Neural progenitor cell (in vitro differentiated cells): ENCODE data around the gene WWOX. TPM values are rescaled to one million over a fixed set of nuclear protein-coding genes. Genes with fewer than 3 reads are reported as not detected.

Source experiments
- DNase-seq: peaks from one replicate; pipeline ENCODE4 v3.0.0-alpha.2; 2016; ENCODE audit warnings: low spot score
- H2AFZ ChIP-seq: fragments of 200-600 bp; sonication (generic); replicated peaks from 2 replicates; pipeline ENCODE4 v1.6.1; 2016; ENCODE audit warnings: antibody characterized with exemption
- H3F3A ChIP-seq: fragments of 200-600 bp; sonication (generic); 2 replicates; pipeline ENCODE4 v1.6.1; 2016; ENCODE audit warnings: antibody characterized with exemption, low read depth
- H3K27ac ChIP-seq: fragments of 200-600 bp; sonication (generic); 2 replicates; pipeline ENCODE4 v1.5.1; 2016; ENCODE audit warnings: mild to moderate bottlenecking
- H3K27me3 ChIP-seq: fragments of 200-600 bp; sonication (generic); 2 replicates; pipeline ENCODE4 v1.6.1; 2016; ENCODE audit warnings: mild to moderate bottlenecking, moderate library complexity
- H3K36me3 ChIP-seq: fragments of 200-600 bp; sonication (generic); 2 replicates; pipeline ENCODE4 v1.5.1; 2016
- H3K4me1 ChIP-seq: fragments of 200-600 bp; sonication (generic); 2 replicates; pipeline ENCODE4 v1.6.1; 2016; ENCODE audit warnings: mixed run types
- H3K4me2 ChIP-seq: fragments of 200-600 bp; sonication (generic); 2 replicates; pipeline ENCODE4 v1.6.1; 2016
- H3K4me3 ChIP-seq: fragments of 200-600 bp; sonication (generic); 2 replicates; pipeline ENCODE4 v1.5.1; 2016
- H3K79me2 ChIP-seq: fragments of 200-600 bp; sonication (generic); 2 replicates; pipeline ENCODE4 v1.6.1; 2016; ENCODE audit warnings: low read depth
- H3K9ac ChIP-seq: fragments of 200-600 bp; sonication (generic); 2 replicates; pipeline ENCODE4 v1.6.1; 2016
- H3K9me3 ChIP-seq: fragments of 200-600 bp; sonication (generic); 2 replicates; pipeline ENCODE4 v1.5.1; 2016; ENCODE audit warnings: low read depth
- H4K20me1 ChIP-seq: fragments of 200-600 bp; sonication (generic); 2 replicates; pipeline ENCODE4 v1.6.1; 2016; ENCODE audit warnings: low read depth
- H3K27ac Mint-ChIP-seq: 3 replicates; pipeline ENCODE4 v1.8.0; 2021; ENCODE audit warnings: mixed read lengths
- H3K27me3 Mint-ChIP-seq: 2 replicates; pipeline ENCODE4 v1.8.0; 2022; ENCODE audit warnings: low read depth, mild to moderate bottlenecking, inconsistent platforms, moderate library complexity, mixed read lengths; ENCODE audit not compliant: insufficient read depth
- H3K36me3 Mint-ChIP-seq: 3 replicates; pipeline ENCODE4 v1.8.0; 2021; ENCODE audit warnings: mixed read lengths
- H3K4me1 Mint-ChIP-seq: 3 replicates; pipeline ENCODE4 v1.8.0; 2021; ENCODE audit warnings: mixed read lengths
- H3K4me3 Mint-ChIP-seq: 3 replicates; pipeline ENCODE4 v1.8.0; 2021; ENCODE audit warnings: mild to moderate bottlenecking, moderate library complexity, mixed read lengths
- H3K9me3 Mint-ChIP-seq: 3 replicates; pipeline ENCODE4 v1.8.0; 2020; ENCODE audit warnings: mixed read lengths
- CTCF ChIP-seq: fragments of 200-600 bp; sonication (generic); IDR thresholded peaks from 2 replicates; pipeline ENCODE4 v1.5.1; 2017; ENCODE audit warnings: antibody characterized with exemption, mild to moderate bottlenecking
- EZH2 ChIP-seq: fragments of 200-600 bp; sonication (generic); IDR thresholded peaks from 2 replicates; pipeline ENCODE4 v1.6.1; 2017; ENCODE audit warnings: antibody characterized with exemption, mild to moderate bottlenecking, moderate library complexity
- EZH2phosphoT487 ChIP-seq: fragments of 200-600 bp; sonication (generic); IDR thresholded peaks from 2 replicates; pipeline ENCODE4 v1.6.1; 2017; ENCODE audit warnings: antibody characterized with exemption
- total RNA-seq: library from RNA; depleted of rRNA; stranded (reverse); fragments of >200 nt; gene quantifications from 2 replicates; pipeline ENCODE4 v1.2.3, GENCODE V29; 2015; ENCODE audit warnings: low replicate concordance

Gene WWOX
- total RNA-seq, 1 donor from 2014 or later: 63.7 TPM

GRCh38 chr16:79191933-79192332, 1092.5 kb downstream of the WWOX start:
- Mint-ChIP-seq H3K4me1 (peaks cover 5% of the 10 kb centered on the region), H3K4me3 (no peak overlapping the region), H3K9me3 (peaks cover 6% of the 10 kb centered on the region), H3K27me3 (peaks cover 6% of the 10 kb centered on the region), H3K36me3 (no peaks in the 10 kb centered on the region), H3K27ac (no peak overlapping the region)
- H3K36me3 ChIP-seq: no peaks in the 10 kb centered on the region
- H4K20me1 ChIP-seq: no peaks in the 10 kb centered on the region
- H3K79me2 ChIP-seq: no peaks in the 10 kb centered on the region
- no peak overlapping the region for H3K4me2 ChIP-seq
- TF ChIP-seq EZH2: no peak
- TF ChIP-seq EZH2phosphoT487: no peak
- TF ChIP-seq CTCF: no peak
- H3K4me1 ChIP-seq: no peaks in the 10 kb centered on the region
- H2AFZ ChIP-seq: no peak overlapping the region
- no peaks in the 10 kb centered on the region for H3F3A ChIP-seq
- H3K9ac ChIP-seq: no peak overlapping the region
- H3K27ac ChIP-seq: no peak overlapping the region
- DNase-seq: no peak
- no peaks in the 10 kb centered on the region for H3K9me3 ChIP-seq
- no peaks in the 10 kb centered on the region for H3K27me3 ChIP-seq
- H3K4me3 ChIP-seq: no peak overlapping the region

- Histone ChIP-seq H3K4me2 (no peak overlapping the region), H3K36me3 (no peaks in the 10 kb centered on the region), H3F3A (no peaks in the 10 kb centered on the region), H3K79me2 (no peaks in the 10 kb centered on the region), H3K9ac (no peak overlapping the region), H3K27me3 (no peaks in the 10 kb centered on the region), H2AFZ (no peak overlapping the region), H4K20me1 (no peaks in the 10 kb centered on the region), H3K4me3 (no peak overlapping the region), H3K27ac (no peak overlapping the region), H3K9me3 (no peaks in the 10 kb centered on the region), H3K4me1 (no peaks in the 10 kb centered on the region)
- DNase-seq: no peak
- peaks cover 5% of the 10 kb centered on the region for H3K27me3 Mint-ChIP-seq
- no peaks in the 10 kb centered on the region for H3K36me3 Mint-ChIP-seq
- no peak overlapping the region for H3K27ac Mint-ChIP-seq
- H3K4me1 Mint-ChIP-seq: peaks cover 5% of the 10 kb centered on the region
- H3K4me3 Mint-ChIP-seq: no peak overlapping the region
- H3K9me3 Mint-ChIP-seq: peaks cover 5% of the 10 kb centered on the region
- TF ChIP-seq CTCF (no peak), EZH2phosphoT487 (no peak), EZH2 (no peak)
Measured at GRCh38 chr16:79192904-79193303, 1093.5 kb downstream of the WWOX start.

- H3K9me3 ChIP-seq: no peaks in the 10 kb centered on the region
- no peaks in the 10 kb centered on the region for H3K36me3 ChIP-seq
- no peak overlapping the region for H3K9ac ChIP-seq
- Mint-ChIP-seq H3K27me3 (peaks cover 2% of the 10 kb centered on the region), H3K4me3 (no peak overlapping the region), H3K27ac (no peak overlapping the region), H3K9me3 (no peaks in the 10 kb centered on the region), H3K36me3 (no peaks in the 10 kb centered on the region), H3K4me1 (peaks cover 5% of the 10 kb centered on the region)
- no peak for DNase-seq
- no peaks in the 10 kb centered on the region for H4K20me1 ChIP-seq
- H3K4me3 ChIP-seq: no peak overlapping the region
- H2AFZ ChIP-seq: no peak overlapping the region
- no peaks in the 10 kb centered on the region for H3K79me2 ChIP-seq
- H3F3A ChIP-seq: no peaks in the 10 kb centered on the region
- no peaks in the 10 kb centered on the region for H3K4me1 ChIP-seq
- no peak overlapping the region for H3K27ac ChIP-seq
- TF ChIP-seq EZH2 (no peak), CTCF (no peak), EZH2phosphoT487 (no peak)
- no peaks in the 10 kb centered on the region for H3K27me3 ChIP-seq
- H3K4me2 ChIP-seq: no peak overlapping the region
Measured at GRCh38 chr16:79194291-79194690, 1094.8 kb downstream of the WWOX start.

GRCh38 chr16:79195938-79196337, 1096.5 kb downstream of the WWOX start:
- no peak overlapping the region for H2AFZ ChIP-seq
- H3K36me3 ChIP-seq: no peaks in the 10 kb centered on the region
- no peaks in the 10 kb centered on the region for H3K4me1 ChIP-seq
- H3K9me3 Mint-ChIP-seq: no peaks in the 10 kb centered on the region
- H3K79me2 ChIP-seq: no peaks in the 10 kb centered on the region
- peaks cover 2% of the 10 kb centered on the region for H3K27me3 Mint-ChIP-seq
- no peak overlapping the region for H3K4me3 ChIP-seq
- H3K4me3 Mint-ChIP-seq: no peak overlapping the region
- H3K4me1 Mint-ChIP-seq: peaks cover 5% of the 10 kb centered on the region
- DNase-seq: no peak
- H4K20me1 ChIP-seq: no peaks in the 10 kb centered on the region
- no peaks in the 10 kb centered on the region for H3K9me3 ChIP-seq
- no peaks in the 10 kb centered on the region for H3K36me3 Mint-ChIP-seq
- H3K9ac ChIP-seq: no peak overlapping the region
- no peak overlapping the region for H3K27ac ChIP-seq
- no peak overlapping the region for H3K4me2 ChIP-seq
- TF ChIP-seq EZH2phosphoT487: no peak
- no peak for TF ChIP-seq EZH2
- no peak for TF ChIP-seq CTCF
- no peaks in the 10 kb centered on the region for H3K27me3 ChIP-seq
- no peaks in the 10 kb centered on the region for H3F3A ChIP-seq
- no peak overlapping the region for H3K27ac Mint-ChIP-seq
